Measurements from ENCODE around the gene BTN1A1. TPM values are rescaled to one million over a fixed set of nuclear protein-coding genes. Genes with fewer than 3 reads are reported as not detected.

BTN1A1 gene
- total RNA-seq, 2 donors from 2014 or later, result not detected

- no peak for ATAC-seq
- TF ChIP-seq POLR2A (IDR thresholded peaks at IDR 0.05), result no peak
- H3K27me3 ChIP-seq, result no peaks in the 10 kb centered on the region
- no peaks in the 10 kb centered on the region for H3K9me3 ChIP-seq
- no peak overlapping the region for H3K27ac ChIP-seq
- peak in 3 of 4 donors; percentile 34 to 55 (median 51) for DNase-seq
- H3K4me3 ChIP-seq, result no peak overlapping the region
- no peaks in the 10 kb centered on the region for H3K36me3 ChIP-seq (replicated peaks in 1 of 2; ENCODE audit: insufficient read depth in 1 of 2, low read depth in 2 of 2)
- H3K4me1 ChIP-seq, result peaks cover 22% of the 10 kb centered on the region
- 36 to 38% methylated on average over 16 of the region's 16 CpGs for WGBS, 2 donors
- intact Hi-C loops (cut with DNase I), result no loop called here
These were observed 56.4 kb downstream of the BTN1A1 start for GRCh38 chr6:26556263-26557070.

Small RNAs within 50 kb of the gene (small RNA-seq; reads per million reads assigned to genes)
- not detected for gene RNU6-502P

Other genes with a start within 250 kb of the BTN1A1 start
- 1 to 10 TPM; 5.9 to 8.6 TPM for gene BTN3A2, start 135.1 kb upstream of the BTN1A1 start, total RNA-seq
- 1 to 10 TPM; 3.1 to 5.3 TPM for gene BTN2A2, start 117.2 kb upstream of the BTN1A1 start, total RNA-seq
- gene BTN3A1, start 98.0 kb upstream of the BTN1A1 start, total RNA-seq, result 10 to 100 TPM in 1 of 2 donors, 1 to 10 TPM in 1; 9.2 to 11.4 TPM
- gene BTN3A3, start 59.8 kb upstream of the BTN1A1 start, total RNA-seq, result 10 to 100 TPM in 1 of 2 donors, 1 to 10 TPM in 1; 4.0 to 15.8 TPM
- gene BTN2A1, start 42.3 kb upstream of the BTN1A1 start, total RNA-seq, result 10 to 100 TPM in 1 of 2 donors, 1 to 10 TPM in 1; 6.2 to 16.5 TPM
- gene HMGN4, start 38.1 kb downstream of the BTN1A1 start, total RNA-seq, result 10 to 100 TPM; 24.4 to 37.1 TPM
- 1 to 10 TPM; 3.0 to 8.8 TPM for gene ABT1, start 96.7 kb downstream of the BTN1A1 start, total RNA-seq
- gene ZNF322, start 159.4 kb downstream of the BTN1A1 start, total RNA-seq, result 1 to 10 TPM; 6.6 to 9.3 TPM